Measurements from ENCODE around the gene DESI1.
"Not testable (repeated sequence)": the region's sequence is repeated elsewhere in the genome, so short reads cannot be mapped to it uniquely, and the experiment has no call there.

DESI1 gene

DNA sequence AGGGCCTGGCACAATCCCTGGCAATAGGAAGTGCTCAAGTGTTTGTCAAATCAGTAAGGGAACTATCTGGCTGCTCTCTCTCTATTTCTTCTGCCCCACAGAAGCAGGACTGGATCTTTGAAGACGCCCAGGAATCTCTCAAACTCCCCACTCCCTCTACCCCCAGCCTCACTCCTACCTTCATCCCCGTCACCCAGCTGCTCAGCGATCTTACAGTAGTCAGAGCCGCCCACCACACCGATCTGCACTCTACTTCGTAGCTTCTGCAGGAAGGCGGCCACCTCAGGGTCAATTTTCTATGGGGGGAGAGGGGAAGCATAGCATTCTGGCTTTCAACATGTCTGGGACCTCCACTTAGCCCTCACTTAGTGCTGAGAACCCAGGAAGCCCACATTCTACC is 34.9 kb downstream of the DESI1 start:
- no peak for DNase-seq (ENCODE audit: low read depth)

DNA sequence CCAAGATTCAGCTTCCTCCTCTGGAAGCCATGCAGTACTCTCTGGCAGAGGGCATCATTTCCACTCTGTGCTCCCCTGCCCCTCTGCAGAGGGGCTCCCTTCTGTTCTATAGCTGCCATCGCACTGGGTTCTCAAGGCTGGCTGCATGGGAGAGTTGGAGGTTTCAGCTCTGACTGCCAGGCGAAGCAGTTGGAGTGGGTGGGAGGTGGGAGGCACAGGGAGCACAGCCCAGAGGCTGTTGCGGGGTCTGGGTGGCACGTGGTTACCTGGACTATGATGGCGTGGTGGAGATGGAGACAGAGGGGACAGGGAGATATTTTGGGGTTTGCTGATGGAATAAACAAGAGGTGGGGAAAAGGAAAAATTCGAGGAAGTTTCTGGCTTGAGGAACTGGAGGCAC is 36.0 kb downstream of the DESI1 start:
- no peak for DNase-seq (ENCODE audit: low read depth)

DNA sequence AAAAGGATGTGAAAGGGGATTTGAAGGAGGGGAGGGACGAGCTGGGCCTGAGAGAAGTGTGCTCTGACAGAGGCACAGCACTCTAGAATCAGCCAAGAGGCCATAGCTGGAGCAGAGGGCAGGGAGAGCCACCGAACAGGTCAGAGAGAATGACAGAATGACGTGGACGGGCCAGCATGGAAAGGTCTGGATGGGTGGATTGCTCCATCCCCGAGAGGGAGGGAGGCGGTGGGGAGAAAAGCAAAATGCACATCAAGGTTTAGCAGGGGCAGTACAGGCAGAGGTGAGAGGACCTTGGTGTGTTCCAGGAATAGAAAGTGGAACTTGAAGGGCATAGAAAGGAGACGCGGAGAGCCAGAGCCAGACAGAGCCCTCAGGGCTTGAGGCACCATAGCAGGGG is 38.1 kb downstream of the DESI1 start:
- DNase-seq (ENCODE audit: low read depth): no peak

DNA sequence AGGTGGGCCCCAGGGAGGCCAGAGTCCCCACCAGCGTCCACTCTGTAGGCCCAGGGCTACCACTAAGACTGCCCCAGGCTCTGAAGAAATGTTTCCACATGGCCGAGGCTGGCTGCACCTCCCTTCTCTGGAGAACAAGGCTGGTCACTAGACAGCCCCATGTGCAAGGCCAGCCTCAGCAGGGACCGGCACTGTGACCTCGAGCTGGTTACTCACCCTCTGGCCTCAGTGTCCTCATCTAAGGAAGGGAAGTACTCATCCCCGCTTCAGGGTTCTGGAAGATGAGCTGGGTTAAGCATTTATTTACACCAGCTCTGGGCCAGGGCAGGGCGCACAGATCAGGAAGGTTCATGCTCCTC is 40.9 kb downstream of the DESI1 start:
- no peak for DNase-seq (ENCODE audit: low read depth)

DNA sequence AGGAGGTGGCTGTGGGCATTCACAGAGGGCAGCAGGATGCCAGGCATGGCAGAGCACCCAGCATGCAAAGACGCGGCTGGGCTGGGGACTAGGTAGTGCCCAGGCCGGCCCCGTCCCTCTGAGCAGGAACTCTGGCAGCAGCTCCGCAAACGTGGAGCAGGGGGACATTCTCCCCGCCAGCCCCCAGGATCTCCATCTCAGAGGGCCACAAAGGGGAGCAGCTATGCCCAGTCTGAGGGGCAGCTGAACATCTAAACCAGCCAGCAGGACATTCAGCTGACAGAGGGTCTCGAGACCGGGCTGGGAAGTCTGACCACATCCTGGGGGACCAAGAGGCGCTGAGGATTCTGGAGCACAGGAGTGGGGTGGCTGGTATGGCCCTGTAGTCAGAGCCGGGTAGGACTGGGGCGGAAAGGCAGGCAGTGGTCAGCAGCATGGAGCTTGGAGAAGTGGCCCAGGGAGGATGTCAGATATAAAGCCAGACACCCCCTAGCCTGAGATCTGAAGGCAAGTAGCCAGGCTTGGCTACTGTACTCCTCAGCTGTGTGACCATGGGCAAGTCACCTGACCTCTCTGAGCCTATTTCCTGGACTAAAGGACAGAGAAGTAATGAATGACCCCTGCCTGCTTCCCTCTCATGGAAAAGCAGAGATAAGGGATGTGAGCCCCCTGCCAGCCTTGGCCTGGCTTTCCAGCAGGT is 41.4 kb downstream of the DESI1 start:
- DNase-seq (ENCODE audit: low read depth): no peak

DNA sequence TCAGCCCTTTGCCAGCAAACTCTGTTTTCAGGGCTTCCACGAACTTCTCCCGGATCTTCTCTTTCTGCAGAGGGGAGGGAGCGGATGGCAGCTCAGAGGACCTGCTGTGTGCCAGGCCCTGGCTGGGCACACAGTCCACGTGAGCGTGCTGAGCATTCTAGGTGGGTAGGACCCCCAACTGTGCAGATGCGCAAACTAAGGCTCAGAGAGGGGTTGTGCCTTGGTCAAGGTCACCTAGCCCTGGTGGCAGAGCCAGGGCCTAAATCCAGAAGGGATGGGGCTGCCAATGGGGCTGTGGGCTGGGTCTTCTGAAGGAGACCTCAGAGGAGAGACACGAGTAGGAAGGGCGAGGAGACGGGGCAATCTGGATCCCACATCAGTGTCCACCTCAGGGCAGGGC is 42.0 kb downstream of the DESI1 start:
- DNase-seq (ENCODE audit: low read depth): no peak

DNA sequence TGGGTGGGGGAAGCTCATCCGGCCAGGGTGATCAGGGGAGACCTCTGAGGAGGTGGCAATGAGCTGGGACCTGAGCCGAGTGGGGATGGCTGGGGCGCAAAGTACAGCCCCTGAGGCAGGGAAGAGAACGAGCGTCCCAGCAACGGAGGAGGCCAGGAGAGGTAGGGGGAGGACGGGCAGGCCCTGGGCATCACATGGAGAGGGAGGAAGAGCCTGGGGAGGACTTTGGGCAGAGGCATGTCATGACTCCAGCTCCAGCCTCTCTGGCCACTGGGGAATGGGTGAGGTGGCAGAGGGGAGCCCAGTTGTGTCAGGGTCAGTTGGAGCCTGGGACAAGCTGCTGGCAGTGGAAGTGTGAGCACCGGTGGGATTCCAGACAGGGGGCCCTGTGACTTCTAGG is 42.7 kb downstream of the DESI1 start:
- no peak for DNase-seq (ENCODE audit: low read depth)

DNA sequence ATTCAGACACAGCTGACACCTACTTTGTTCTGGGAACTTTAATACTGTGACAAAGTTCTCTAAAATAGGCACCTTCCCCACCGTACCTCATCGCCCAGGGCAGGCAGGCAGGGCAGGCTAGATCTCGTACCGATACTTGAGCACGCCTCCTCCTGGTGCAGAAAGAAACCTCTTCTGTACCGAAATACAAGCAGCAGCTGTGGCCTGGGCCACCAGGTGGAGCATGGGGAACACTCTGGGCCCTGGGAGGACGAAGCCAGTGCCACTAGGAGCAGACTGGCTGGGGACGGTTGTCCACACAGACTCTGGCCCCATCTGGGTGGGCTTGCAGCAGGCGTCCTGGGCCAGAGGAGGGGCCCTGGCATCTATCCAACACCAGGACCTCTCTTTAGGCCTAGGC is 44.0 kb downstream of the DESI1 start:
- DNase-seq (ENCODE audit: low read depth): no peak

DNA sequence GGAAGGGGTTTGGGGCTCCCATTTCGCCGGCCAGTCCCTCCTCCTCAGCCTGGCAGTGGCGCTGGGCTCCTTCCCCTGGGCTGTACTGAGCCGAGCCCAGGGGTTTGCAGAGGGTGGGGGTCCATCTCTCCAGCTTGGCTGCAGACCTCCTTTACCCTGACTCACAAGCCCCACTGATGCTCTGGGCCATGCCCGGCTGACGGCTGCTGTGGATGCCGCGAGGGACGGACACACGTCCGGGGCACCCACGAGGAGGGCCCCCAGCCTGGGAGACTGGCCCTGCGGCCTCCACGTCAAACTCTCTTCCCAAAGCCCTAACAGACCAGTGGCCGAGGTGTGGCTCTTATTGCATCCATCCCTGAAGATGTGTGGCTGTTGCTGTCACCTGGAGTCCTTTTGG is 45.3 kb downstream of the DESI1 start:
- no peak for DNase-seq (ENCODE audit: low read depth)

DNA sequence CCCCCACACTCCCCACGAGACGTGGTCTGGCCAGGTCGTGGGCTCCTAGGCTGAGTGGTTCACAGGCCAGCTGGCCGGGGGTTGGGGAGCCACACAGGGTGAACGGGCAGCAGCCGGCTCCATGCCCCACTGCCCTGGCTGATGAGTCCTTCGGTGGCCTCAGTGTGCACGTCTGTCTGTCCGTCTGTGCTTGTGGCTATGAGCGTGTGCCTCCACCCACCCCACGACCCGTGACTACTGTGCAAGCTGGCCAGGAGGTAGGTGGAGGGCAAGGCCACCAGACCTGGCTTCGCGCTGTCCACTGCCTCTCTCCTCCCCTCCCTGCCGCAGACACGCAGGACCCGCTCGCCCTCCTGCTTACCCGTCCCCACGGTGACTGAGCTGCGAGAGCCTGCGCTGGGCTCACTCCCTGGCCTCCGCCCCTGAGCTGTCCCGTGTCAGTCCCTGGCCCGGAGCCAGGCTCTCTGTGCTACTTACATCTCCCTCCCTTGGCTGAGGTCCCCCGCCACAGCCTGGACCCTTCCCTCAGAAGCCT is 45.9 kb downstream of the DESI1 start:
- no peak for DNase-seq (ENCODE audit: low read depth)

DNA sequence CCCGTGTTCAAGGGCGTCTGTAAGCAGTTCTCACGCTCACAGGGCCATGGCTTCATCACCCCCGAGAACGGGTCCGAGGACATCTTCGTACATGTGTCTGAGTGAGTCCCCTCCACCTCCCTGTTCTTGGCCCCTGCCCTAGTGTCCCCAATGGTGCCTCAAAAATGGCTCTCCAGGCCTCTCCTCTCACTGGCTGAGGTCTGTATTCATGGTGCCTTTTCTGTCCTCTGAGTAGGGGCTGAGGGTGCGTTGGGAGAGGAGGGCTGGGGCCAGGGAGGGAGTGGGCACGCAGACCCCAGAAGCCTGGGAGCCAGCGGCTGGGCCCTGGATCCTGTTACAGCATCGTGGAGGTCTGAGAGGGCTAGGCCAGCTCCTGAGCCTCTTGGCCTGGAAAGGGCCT is 47.2 kb downstream of the DESI1 start:
- DNase-seq (ENCODE audit: low read depth): no peak

DNA sequence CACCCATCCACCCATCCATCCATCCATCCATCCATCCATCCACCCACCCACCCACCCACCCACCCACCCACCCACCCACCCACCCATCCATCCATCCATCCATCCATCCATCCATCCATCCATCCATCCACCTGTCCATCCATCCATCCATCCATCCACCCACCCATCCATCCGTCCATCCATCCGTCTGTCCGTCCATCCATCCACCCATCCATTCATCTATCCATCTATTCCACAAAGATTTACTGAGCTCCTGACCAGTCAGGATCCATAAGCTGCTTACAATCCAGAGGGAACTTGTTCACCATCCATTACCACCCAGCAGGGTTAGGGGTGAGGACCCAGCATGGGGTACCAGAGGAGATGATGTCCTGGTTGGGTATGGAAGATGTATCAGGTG is 48.5 kb downstream of the DESI1 start:
- not testable (repeated sequence) for DNase-seq (ENCODE audit: low read depth)

DNA sequence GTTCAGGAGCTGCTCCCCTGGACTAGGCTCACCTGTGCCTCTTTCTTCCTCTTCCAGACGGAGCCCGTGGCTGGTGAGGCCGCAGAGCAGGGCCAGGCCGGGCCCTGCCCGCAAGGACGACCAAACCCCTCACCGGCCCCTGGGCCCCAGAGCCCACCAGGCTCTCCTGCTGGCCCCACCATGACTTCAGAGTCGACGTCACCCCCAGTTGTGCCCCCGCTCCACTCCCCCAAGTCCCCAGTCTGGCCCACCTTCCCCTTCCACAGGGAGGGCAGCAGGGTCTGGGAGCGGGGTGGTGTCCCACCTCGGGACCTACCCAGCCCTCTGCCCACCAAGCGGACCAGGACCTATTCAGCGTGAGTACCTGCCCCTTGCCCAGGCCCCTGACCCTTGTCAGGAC is 49.1 kb downstream of the DESI1 start:
- no peak for DNase-seq (ENCODE audit: low read depth)

DNA sequence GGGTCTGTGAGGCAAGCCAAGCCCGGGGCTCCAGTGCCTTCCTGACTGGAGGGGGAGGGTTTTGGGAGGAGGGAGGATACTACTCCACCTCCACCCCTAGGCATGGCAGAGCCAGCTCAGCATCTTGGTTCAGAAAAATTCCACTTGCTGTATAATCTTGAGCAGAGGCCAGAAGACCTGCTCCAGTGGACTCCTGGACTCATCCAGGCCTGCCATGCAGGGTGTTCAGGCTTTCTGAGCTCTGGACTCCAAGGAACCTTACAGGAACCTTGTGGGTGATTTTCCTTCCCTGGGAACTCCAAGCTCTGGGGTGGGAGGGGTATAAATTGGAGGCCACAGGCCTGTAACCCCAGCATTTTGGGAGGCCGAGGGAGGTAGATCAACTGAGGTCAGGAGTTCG is 50.6 kb downstream of the DESI1 start:
- no peak for DNase-seq (ENCODE audit: low read depth)

DNA sequence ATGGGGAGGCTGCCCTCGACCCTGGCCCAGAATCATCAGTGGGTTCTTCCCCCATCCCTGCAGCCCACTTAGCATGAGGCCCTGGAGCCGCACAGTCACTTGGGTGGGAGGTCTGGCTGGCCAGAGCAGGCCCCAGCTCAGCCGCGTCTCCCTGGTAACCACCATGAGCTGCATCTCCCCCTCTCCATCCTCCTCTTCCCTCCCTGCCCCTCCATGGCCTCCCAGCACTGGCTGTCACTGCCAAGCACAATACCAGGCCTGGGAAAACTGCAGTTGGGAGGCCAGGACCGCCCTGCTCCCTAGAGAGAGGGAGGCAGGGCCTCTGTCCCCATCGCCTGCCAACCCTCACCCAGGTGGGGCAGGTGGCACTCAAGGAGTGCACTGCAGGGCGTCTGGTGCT is 52.0 kb downstream of the DESI1 start:
- DNase-seq (ENCODE audit: low read depth): no peak

DNA sequence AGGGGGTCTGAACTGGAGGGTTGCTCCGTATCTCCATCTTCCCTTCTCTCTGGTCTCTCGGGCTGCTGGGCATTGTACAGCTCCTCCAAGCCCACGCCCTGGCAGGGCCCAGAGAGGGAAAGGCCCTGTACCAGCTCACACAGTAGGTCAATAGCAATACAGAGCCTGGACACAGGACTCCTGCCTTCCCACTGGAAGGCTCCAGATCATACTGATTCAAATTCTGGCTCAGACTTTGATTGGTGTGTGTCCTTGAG is 53.4 kb downstream of the DESI1 start:
- DNase-seq (ENCODE audit: low read depth): no peak

DNA sequence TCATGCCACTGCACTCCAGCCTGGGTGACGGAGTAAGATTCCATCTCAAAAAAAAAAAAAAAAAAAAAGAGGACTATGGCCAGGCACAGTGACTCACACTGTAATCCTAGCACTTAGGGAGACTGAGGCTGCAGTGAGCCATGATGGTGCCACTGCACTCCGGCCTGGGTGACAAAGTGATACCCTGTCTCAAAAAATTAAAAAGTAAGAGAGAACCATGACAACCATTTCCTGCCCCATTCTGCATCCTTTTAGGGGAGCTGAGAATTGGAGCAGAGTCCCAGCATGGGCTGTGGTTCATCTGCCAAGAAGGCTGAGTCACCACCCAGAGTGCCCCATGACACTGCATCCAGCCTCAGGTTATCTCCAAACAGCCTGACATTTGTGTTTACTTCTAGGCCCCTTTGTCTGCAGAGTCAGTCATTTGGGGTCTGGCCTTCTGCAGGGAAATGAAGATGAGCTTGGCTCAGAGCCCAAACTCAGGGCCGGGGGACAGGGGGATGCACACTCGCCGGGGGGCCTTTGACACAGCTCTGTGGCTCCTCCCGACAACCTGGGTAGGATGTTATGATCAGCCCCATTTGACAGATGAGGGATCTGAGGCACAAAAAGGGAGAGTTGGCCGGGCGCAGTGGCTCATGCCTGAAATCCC is 55.3 kb downstream of the DESI1 start:
- no peak for DNase-seq (ENCODE audit: low read depth)

DNA sequence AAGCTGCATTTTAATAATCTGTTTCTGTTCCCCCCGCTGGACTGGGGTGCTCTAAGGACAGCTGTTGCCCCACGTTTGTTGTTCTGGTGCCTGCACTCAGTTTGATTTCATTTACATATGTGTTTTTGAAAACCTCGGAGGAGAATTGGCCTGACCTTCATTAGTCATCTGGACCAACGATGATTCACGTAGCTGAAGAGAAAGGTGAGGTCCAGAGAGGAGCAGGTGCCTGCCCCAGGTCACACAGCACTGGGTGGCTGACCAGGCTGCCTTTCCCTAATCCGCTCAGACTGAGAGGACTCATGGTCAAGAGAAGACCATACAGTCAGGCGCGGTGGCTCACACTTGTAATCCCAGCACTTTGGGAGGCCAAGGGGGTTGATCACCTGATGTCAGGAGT is 56.3 kb downstream of the DESI1 start:
- no peak for DNase-seq (ENCODE audit: low read depth)

DNA sequence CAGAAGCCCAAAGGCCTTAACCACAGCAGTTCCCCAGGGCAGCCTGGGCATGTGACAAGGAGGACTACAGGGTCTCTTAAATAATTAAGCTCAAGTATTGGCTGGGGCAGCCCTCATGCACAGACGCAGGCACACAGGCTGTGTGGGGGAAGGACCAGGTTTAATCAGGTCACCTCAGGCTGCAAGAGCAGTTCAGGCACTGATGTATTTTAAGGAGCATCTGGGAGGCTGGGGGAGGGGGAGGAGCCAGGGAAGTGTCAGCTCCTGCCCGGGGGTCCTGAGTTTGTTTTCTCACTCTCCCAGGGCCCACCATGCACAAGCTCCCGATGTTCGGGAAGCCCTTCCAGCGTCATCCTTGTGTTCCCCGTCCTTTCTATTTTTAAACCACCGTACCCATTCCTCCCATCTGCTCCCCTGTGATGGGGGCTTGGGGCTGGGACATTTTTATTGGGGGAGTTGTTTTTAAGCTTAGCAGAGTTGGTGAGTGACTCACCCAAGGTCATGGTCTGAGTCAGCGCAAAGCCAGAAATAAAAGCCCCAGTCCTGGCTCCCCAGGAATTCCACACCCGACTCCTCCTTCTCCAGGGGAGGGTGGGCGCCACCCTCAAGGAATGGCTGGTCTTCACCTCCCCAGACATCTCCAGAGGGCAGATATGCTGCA is 57.7 kb downstream of the DESI1 start:
- DNase-seq (ENCODE audit: low read depth): no peak

DNA sequence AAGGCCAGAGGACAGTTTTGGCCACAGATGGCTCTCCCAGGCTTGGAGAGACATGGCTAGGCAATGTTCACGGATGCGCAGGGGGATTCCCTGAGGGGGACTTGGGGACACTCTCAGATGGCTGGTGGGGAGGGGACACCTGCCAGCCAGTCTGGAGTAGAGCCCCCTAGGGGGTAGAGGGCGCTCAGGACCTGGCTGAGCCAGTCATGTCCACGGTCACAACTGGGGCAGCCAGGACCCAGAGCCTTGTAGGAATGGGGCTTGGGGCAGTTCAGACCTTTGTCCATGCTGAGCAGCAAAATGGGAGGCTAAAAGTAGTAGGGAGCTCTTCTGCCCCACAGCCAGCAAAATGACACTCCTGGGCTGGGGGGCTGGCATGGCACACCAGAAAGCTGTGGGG is 58.4 kb downstream of the DESI1 start:
- DNase-seq (ENCODE audit: low read depth): no peak

DNA sequence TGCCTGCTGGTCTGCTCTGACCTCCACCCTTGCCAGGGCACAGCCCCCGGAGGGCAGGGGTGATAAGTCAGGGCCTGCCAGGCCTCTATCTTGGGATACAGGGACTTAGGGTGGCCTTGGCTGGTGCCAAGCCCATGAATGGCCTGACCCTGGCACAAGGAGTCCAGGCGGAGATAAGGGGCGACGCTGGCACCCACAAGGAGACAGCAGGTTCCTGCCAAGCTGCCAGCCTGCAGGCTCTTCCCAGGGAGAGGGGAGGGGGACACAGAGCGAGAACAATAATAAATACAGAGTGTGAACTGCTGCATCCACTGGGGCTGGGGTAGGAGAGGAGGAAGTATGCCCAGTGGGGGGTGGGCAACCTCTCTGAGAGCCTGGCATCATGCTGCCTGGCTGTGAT is 59.1 kb downstream of the DESI1 start:
- no peak for DNase-seq (ENCODE audit: low read depth)

DNA sequence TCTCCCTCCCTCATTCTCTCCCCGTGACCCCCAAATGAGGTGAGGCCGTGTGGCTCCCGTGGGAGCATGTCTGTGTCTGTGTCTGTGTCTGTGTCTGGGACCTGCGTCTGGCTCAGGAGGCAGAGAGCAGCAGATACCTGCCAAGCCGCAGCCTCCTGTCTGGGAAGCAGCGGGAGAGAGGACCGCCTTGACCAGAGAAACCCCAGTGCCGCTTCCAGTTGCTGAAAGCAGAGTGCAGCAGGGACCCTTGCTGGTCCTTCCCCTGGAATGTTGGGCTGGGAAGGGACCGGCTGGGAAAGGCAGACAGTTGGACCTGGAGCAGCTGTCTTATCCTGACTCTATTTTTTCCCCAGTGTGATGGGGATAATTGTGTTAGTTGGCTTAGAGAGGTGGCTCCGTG is 59.5 kb downstream of the DESI1 start:
- DNase-seq (ENCODE audit: low read depth): no peak

DNA sequence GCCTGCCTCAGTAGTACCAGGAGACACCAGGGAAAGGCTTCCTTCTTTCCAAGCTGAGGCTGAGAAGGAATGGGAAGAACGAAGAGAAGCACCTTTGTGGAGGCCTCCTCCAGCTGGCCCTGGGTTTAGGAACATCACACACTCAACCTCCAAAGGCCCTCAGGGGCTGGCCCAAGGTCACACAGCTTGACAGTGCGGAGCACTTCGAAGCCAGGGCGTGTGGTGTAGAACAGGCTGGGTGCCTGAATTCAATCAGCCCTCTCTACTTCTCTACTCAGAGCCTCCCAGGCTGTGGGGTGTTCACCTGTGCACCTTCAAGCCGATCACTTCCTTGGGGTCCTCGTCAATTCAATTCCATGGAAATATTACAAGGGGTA is 60.8 kb downstream of the DESI1 start:
- no peak for DNase-seq (ENCODE audit: low read depth)

DNA sequence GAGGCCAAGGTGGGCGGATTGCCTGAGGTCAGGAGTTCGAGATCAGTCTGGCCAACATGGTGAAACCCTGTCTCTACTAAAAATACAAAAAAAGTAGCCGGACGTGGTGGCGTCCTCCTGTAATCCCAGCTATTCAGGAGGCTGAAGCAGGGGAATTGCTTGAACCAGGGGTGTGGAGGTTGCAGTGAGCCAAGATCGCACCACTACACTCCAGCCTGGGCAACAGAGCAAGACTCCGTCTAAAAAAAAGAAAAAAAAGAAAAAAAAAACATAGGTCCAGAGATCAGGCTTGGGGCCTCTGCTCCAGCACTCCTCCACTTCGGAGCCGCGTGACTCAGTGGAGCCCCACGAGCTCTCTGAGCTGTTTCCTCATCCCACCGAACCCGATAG is 62.6 kb downstream of the DESI1 start:
- DNase-seq (ENCODE audit: low read depth): not testable (repeated sequence)

Measured in activated T-helper 1 cell treated with Interleukin-2 at 50 U/mL for 16 hours (primary cell).